ENCODE measurements around the gene CMSS1. TPM values are rescaled to one million over a fixed set of nuclear protein-coding genes. Genes with fewer than 3 reads are reported as not detected.

Gene CMSS1
- total RNA-seq, 1 experiment from 2014 or later = 98.6 TPM

DNA sequence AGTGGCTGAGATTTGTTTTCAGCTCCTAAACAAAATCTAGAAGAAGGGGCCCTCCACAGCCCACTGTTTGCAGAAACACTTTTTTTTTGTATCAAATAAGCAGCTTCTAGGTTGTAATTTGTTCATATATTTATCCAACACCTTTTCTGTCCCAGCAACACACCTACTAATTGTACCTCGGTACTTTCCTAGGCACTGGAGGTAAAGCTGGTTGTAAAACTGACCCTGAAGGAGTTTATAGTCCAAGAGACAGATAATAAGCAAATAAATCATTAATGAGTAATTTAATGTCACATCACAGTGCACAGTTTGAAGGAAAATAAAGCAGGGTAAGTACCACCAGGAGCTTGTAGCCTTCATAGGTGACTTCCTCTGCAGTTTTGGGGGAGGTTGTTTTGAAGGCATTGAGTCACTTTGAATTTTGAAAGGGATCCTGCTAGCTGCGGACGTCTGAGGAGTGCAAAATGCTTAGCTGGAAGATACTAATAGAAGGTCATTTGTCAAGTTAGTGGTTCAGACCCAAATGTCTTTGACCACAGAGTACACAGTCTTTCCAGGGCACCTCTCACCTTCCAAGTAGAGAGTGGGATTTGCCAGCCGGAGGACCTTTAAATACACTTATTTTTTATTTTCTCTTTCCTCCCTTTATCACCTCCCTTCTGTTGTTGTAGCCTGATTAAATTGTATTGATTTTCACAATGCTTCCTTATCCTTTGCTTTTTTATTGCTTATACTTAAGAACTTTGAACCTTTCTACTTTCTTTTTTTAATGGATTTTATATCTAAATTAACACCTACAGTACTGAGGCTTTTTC, 53.8 kb downstream of the CMSS1 start:
- TF ChIP-seq, protein P1, sequence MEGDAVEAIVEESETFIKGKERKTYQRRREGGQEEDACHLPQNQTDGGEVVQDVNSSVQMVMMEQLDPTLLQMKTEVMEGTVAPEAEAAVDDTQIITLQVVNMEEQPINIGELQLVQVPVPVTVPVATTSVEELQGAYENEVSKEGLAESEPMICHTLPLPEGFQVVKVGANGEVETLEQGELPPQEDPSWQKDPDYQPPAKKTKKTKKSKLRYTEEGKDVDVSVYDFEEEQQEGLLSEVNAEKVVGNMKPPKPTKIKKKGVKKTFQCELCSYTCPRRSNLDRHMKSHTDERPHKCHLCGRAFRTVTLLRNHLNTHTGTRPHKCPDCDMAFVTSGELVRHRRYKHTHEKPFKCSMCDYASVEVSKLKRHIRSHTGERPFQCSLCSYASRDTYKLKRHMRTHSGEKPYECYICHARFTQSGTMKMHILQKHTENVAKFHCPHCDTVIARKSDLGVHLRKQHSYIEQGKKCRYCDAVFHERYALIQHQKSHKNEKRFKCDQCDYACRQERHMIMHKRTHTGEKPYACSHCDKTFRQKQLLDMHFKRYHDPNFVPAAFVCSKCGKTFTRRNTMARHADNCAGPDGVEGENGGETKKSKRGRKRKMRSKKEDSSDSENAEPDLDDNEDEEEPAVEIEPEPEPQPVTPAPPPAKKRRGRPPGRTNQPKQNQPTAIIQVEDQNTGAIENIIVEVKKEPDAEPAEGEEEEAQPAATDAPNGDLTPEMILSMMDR (conservative IDR thresholded peaks at IDR 0.05; ENCODE audit: low read depth, low read length) = no peak
- TF ChIP-seq EZH2 (IDR thresholded peaks at IDR 0.05; ENCODE audit: borderline replicate concordance, low read depth, low read length, poor library complexity, severe bottlenecking) = no peak
- Histone ChIP-seq H3K36me3 (ENCODE audit: insufficient read depth, low read length, poor library complexity, severe bottlenecking) (no peaks in the 10 kb centered on the region), H3K4me3 (ENCODE audit: low read depth, low read length, poor library complexity, severe bottlenecking) (no peak overlapping the region), H3K4me1 (ENCODE audit: insufficient read depth, low read length, poor library complexity, severe bottlenecking) (peaks cover 13% of the 10 kb centered on the region), H3K9me3 (ENCODE audit: low read depth, low read length, poor library complexity, severe bottlenecking) (no peaks in the 10 kb centered on the region), H3K27me3 (replicated peaks; ENCODE audit: insufficient read depth, low read depth, low read length, poor library complexity) (no peaks in the 10 kb centered on the region), H3K27ac (ENCODE audit: low read depth, low read length, poor library complexity, severe bottlenecking) (no peak overlapping the region)
- CTCF ChIA-PET = interaction anchor here (1.1 kb wide), 1 partner anchor 28 kb away, joined by 3 read pairs; no protein-coding TSS in a partner anchor
- no TSS peak for BruUV-seq (replicated peaks)
- no peak for DNase-seq (ENCODE audit: low spot score)
- intact Hi-C loops (cut with micrococcal nuclease; ENCODE audit: unreplicated experiment) = no loop called here
- POLR2A ChIA-PET (ENCODE audit: low non-redundant PET) = no interaction called here

DNA sequence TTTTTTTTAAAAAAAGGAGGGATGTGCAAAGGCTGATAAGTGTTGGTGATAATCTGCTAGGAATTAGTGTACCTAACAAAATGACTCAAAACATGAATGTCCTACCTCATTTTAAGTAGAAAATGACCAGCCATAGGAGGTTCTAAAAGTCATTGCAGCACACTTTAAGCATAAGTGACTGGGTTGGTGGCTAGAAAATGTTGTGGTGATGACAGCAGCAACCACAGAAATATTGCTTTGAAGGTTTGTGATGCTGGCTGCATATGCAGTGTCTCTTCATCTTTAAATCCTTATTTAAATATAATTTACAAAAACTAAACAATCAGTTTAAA, 55.2 kb downstream of the CMSS1 start:
- ChIA-PET CTCF (no interaction called here), POLR2A (ENCODE audit: low non-redundant PET) (no interaction called here)
- no peak for TF ChIP-seq EZH2 (IDR thresholded peaks at IDR 0.05; ENCODE audit: borderline replicate concordance, low read depth, low read length, poor library complexity, severe bottlenecking)
- TF ChIP-seq, protein P1 (conservative IDR thresholded peaks at IDR 0.05; ENCODE audit: low read depth, low read length) = no peak
- no peaks in the 10 kb centered on the region for H3K9me3 ChIP-seq (ENCODE audit: low read depth, low read length, poor library complexity, severe bottlenecking)
- intact Hi-C loops (cut with micrococcal nuclease; ENCODE audit: unreplicated experiment) = no loop called here
- DNase-seq (ENCODE audit: low spot score) = no peak
- peaks cover 17% of the 10 kb centered on the region for H3K4me1 ChIP-seq (ENCODE audit: insufficient read depth, low read length, poor library complexity, severe bottlenecking)
- H3K27me3 ChIP-seq (replicated peaks; ENCODE audit: insufficient read depth, low read depth, low read length, poor library complexity) = no peaks in the 10 kb centered on the region
- no peak overlapping the region for H3K27ac ChIP-seq (ENCODE audit: low read depth, low read length, poor library complexity, severe bottlenecking)
- BruUV-seq (replicated peaks) = no TSS peak
- H3K36me3 ChIP-seq (ENCODE audit: insufficient read depth, low read length, poor library complexity, severe bottlenecking) = no peaks in the 10 kb centered on the region
- H3K4me3 ChIP-seq (ENCODE audit: low read depth, low read length, poor library complexity, severe bottlenecking) = no peak overlapping the region

DNA sequence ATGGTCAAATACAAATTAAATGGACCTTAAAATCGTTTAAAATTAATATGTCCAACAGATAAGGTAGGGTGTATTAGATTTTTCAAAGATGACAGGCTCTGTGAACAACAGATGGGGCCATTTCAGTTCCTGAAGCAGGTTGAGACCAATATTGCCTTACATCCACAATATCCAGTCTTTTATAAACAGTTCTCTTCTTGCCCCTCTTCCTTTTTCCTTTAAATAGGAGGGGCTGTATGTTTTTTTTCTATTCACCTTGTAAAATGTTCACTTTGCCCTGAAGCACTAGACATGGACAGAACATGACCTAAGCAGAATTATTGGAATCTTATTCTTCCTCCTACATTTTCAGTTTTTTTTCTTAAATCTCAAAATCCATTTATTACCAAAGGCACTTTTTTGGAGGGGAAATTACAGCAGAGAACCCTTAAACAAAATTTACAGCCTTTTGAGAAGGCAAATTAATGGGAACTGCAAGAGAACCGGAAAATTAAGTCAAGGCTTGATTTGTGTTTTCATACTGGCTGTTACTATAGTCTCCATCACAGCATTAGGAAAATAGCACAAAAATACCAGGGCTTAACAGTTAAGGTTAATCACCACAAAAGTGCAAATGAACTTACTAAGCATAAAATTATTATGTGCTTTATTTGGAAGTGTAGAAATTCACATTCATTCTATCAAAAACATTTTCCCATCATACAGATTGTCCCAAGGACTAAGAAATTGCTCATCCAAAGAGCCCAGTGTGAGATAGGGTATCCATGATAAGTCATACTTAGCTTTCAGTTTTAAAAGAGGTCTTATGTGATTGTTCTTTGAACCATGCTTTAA, 55.8 kb downstream of the CMSS1 start:
- intact Hi-C loops (cut with micrococcal nuclease; ENCODE audit: unreplicated experiment) = no loop called here
- TF ChIP-seq EZH2 (IDR thresholded peaks at IDR 0.05; ENCODE audit: borderline replicate concordance, low read depth, low read length, poor library complexity, severe bottlenecking) = no peak
- TF ChIP-seq, protein P1 (conservative IDR thresholded peaks at IDR 0.05; ENCODE audit: low read depth, low read length) = no peak
- H3K9me3 ChIP-seq (ENCODE audit: low read depth, low read length, poor library complexity, severe bottlenecking) = no peaks in the 10 kb centered on the region
- DNase-seq (ENCODE audit: low spot score) = no peak
- H3K27me3 ChIP-seq (replicated peaks; ENCODE audit: insufficient read depth, low read depth, low read length, poor library complexity) = no peaks in the 10 kb centered on the region
- ChIA-PET CTCF (no interaction called here), POLR2A (ENCODE audit: low non-redundant PET) (no interaction called here)
- no peak overlapping the region for H3K27ac ChIP-seq (ENCODE audit: low read depth, low read length, poor library complexity, severe bottlenecking)
- H3K4me1 ChIP-seq (ENCODE audit: insufficient read depth, low read length, poor library complexity, severe bottlenecking) = peaks cover 12% of the 10 kb centered on the region
- H3K36me3 ChIP-seq (ENCODE audit: insufficient read depth, low read length, poor library complexity, severe bottlenecking) = no peaks in the 10 kb centered on the region
- H3K4me3 ChIP-seq (ENCODE audit: low read depth, low read length, poor library complexity, severe bottlenecking) = no peak overlapping the region
- BruUV-seq (replicated peaks) = no TSS peak

Data from A673 (cell line).